HEK293 (cell line): ENCODE results near the gene NOL9.

Source experiments
- CTCF ChIA-PET: fragments of 350-600 bp; formaldehyde crosslinking; extraction: SDS; loops from one replicate; lab custom pipeline; 2021; ENCODE audit warnings: antibody characterized with exemption; lab: Yijun Ruan, JAX
- POLR2A ChIA-PET: fragments of 300-600 bp; formaldehyde crosslinking; extraction: SDS; loops from one replicate; lab custom pipeline; 2020; ENCODE audit warnings: antibody characterized with exemption, inconsistent platforms; lab: Yijun Ruan, JAX
- H3K27ac ChIP-seq: fragments of 200-500 bp; sonication (Bioruptor generic); 2 replicates; pipeline ENCODE4 v1.5.1; 2014; ENCODE audit warnings: low read depth, low read length, control low read depth, inconsistent platforms; ENCODE audit errors: extremely low read depth
- H3K36me3 ChIP-seq, 2 experiments: fragments of 200-500 bp in 1 of 2; sonication (Bioruptor generic) in 1 of 2; 1 replicate in 1 of 2; 2 replicates in 1 of 2; pipeline ENCODE4 v1.5.1; 2014 to 2017; ENCODE audit warnings: inconsistent platforms in 2 of 2, low read length in 2 of 2; ENCODE audit not compliant: control insufficient read depth in 2 of 2, insufficient read depth in 1 of 2
- H3K4me1 ChIP-seq: fragments of 200-500 bp; sonication (Bioruptor generic); 2 replicates; pipeline ENCODE4 v1.5.1; 2014; ENCODE audit warnings: mild to moderate bottlenecking, low read length, inconsistent platforms; ENCODE audit not compliant: control insufficient read depth, insufficient read depth
- H3K4me3 ChIP-seq: 2 replicates; pipeline ENCODE4 v1.5.1; 2011; ENCODE audit warnings: low read depth, mild to moderate bottlenecking, control low read depth, low read length, moderate library complexity
- H3K9me3 ChIP-seq: fragments of 200-500 bp; sonication (Bioruptor generic); 2 replicates; pipeline ENCODE4 v1.5.1; 2014; ENCODE audit warnings: low read depth, low read length, inconsistent platforms; ENCODE audit not compliant: control insufficient read depth, insufficient read depth
- FEZF1 ChIP-seq: fragments of 450-650 bp; formaldehyde crosslinking; IDR thresholded peaks from 2 replicates; pipeline ENCODE4 v1.5.1; 2016; ENCODE audit warnings: missing biosample characterization, missing genetic modification characterization
- KLF9 ChIP-seq: fragments of 450-650 bp; formaldehyde crosslinking; IDR thresholded peaks from 2 replicates; pipeline ENCODE4 v1.5.1; 2016; ENCODE audit warnings: missing biosample characterization, missing genetic modification characterization, low read depth
- MZF1 ChIP-seq: fragments of 450-650 bp; formaldehyde crosslinking; IDR thresholded peaks from 2 replicates; pipeline ENCODE4 v1.5.1; 2017; ENCODE audit warnings: missing biosample characterization, missing genetic modification characterization, borderline replicate concordance
- PRDM10 ChIP-seq: fragments of 450-650 bp; formaldehyde crosslinking; IDR thresholded peaks from 2 replicates; pipeline ENCODE4 v1.5.1; 2016; ENCODE audit warnings: missing biosample characterization, missing genetic modification characterization
- SETDB1 ChIP-seq: IDR thresholded peaks from one replicate; pipeline ENCODE4 v1.6.1; 2017; ENCODE audit warnings: mild to moderate bottlenecking, low read length, moderate library complexity, mixed read lengths; ENCODE audit not compliant: insufficient read length
- YY1 ChIP-seq: fragments of 450-650 bp; formaldehyde crosslinking; IDR thresholded peaks from 2 replicates; pipeline ENCODE4 v1.5.1; 2018; ENCODE audit warnings: missing biosample characterization, missing genetic modification characterization
- ZBTB17 ChIP-seq: fragments of 450-650 bp; formaldehyde crosslinking; IDR thresholded peaks from 2 replicates; pipeline ENCODE4 v1.5.1; 2016; ENCODE audit warnings: missing biosample characterization, missing genetic modification characterization
- ZBTB20 ChIP-seq: fragments of 450-650 bp; formaldehyde crosslinking; IDR thresholded peaks from 2 replicates; pipeline ENCODE4 v1.5.1; 2016; ENCODE audit warnings: missing biosample characterization, missing genetic modification characterization
- ZBTB8A ChIP-seq: fragments of 450-650 bp; formaldehyde crosslinking; IDR thresholded peaks from 2 replicates; pipeline ENCODE4 v1.5.1; 2016; ENCODE audit warnings: missing biosample characterization, missing genetic modification characterization
- ZNF157 ChIP-seq: fragments of 450-650 bp; formaldehyde crosslinking; IDR thresholded peaks from 2 replicates; pipeline ENCODE4 v1.5.1; 2016; ENCODE audit warnings: missing biosample characterization, missing genetic modification characterization
- ZNF174 ChIP-seq: fragments of 450-650 bp; formaldehyde crosslinking; IDR thresholded peaks from 2 replicates; pipeline ENCODE4 v1.5.0; 2017; ENCODE audit warnings: missing biosample characterization, mild to moderate bottlenecking, missing genetic modification characterization
- ZNF175 ChIP-seq: fragments of 450-650 bp; formaldehyde crosslinking; IDR thresholded peaks from 2 replicates; pipeline ENCODE4 v1.5.1; 2016; ENCODE audit warnings: missing biosample characterization, missing genetic modification characterization
- ZNF24 ChIP-seq: fragments of 450-650 bp; formaldehyde crosslinking; IDR thresholded peaks from 2 replicates; pipeline ENCODE4 v1.5.1; 2016; ENCODE audit warnings: missing biosample characterization, missing genetic modification characterization
- ZNF302 ChIP-seq: fragments of 450-650 bp; formaldehyde crosslinking; IDR thresholded peaks from 2 replicates; pipeline ENCODE4 v1.5.1; 2016; ENCODE audit warnings: missing biosample characterization, missing genetic modification characterization, low read depth
- ZNF513 ChIP-seq: fragments of 450-650 bp; IDR thresholded peaks from 2 replicates; pipeline ENCODE4 v1.5.1; 2018; ENCODE audit warnings: missing biosample characterization, missing genetic modification characterization
- ZNF555 ChIP-seq: fragments of 450-650 bp; formaldehyde crosslinking; conservative IDR thresholded peaks from 2 replicates; pipeline ENCODE4 v1.5.1; 2017; ENCODE audit warnings: missing biosample characterization, mild to moderate bottlenecking, missing genetic modification characterization, inconsistent platforms
- ZNF558 ChIP-seq: fragments of 450-650 bp; formaldehyde crosslinking; IDR thresholded peaks from 2 replicates; pipeline ENCODE4 v1.5.1; 2016; ENCODE audit warnings: missing biosample characterization, missing genetic modification characterization
- ZNF571 ChIP-seq: fragments of 450-650 bp; formaldehyde crosslinking; IDR thresholded peaks from 2 replicates; pipeline ENCODE4 v1.5.0; 2017; ENCODE audit warnings: missing biosample characterization, missing genetic modification characterization
- ZNF610 ChIP-seq: fragments of 450-650 bp; formaldehyde crosslinking; IDR thresholded peaks from 2 replicates; pipeline ENCODE4 v1.5.1; 2016; ENCODE audit warnings: missing biosample characterization, missing genetic modification characterization, borderline replicate concordance
- ZNF639 ChIP-seq: fragments of 450-650 bp; formaldehyde crosslinking; IDR thresholded peaks from 2 replicates; pipeline ENCODE4 v1.5.1; 2016; ENCODE audit warnings: missing biosample characterization, missing genetic modification characterization
- ZNF645 ChIP-seq: fragments of 450-650 bp; formaldehyde crosslinking; IDR thresholded peaks from 2 replicates; pipeline ENCODE4; 2016; ENCODE audit warnings: missing biosample characterization, missing genetic modification characterization
- ZNF670 ChIP-seq: fragments of 450-650 bp; formaldehyde crosslinking; IDR thresholded peaks from 2 replicates; pipeline ENCODE4 v1.5.1; 2016; ENCODE audit warnings: missing biosample characterization, missing genetic modification characterization, low read depth
- ZNF791 ChIP-seq: fragments of 450-650 bp; formaldehyde crosslinking; IDR thresholded peaks from 2 replicates; pipeline ENCODE4 v1.5.1; 2016; ENCODE audit warnings: missing biosample characterization, missing genetic modification characterization

NOL9 gene

GRCh38 chr1:6534248-6534822, 20.0 kb downstream of the NOL9 start (continued):
- no peak for TF ChIP-seq ZNF645 (tag by site-specific recombination)
- no peak for TF ChIP-seq ZNF571 (tag by site-specific recombination)
- TF ChIP-seq ZBTB17 (tag by site-specific recombination): no peak
- TF ChIP-seq MZF1 (tag by site-specific recombination): no peak
- TF ChIP-seq KLF9 (tag by site-specific recombination): no peak
- no peak for TF ChIP-seq ZNF791

- no peaks in the 10 kb centered on the region for H3K4me1 ChIP-seq
- TF ChIP-seq ZNF302 (no peak), ZNF791 (no peak), ZNF174 (tag by site-specific recombination) (no peak), PRDM10 (tag by site-specific recombination) (no peak), ZNF157 (no peak), ZNF558 (tag by site-specific recombination) (no peak), ZNF639 (tag by site-specific recombination) (no peak), ZBTB8A (tag by site-specific recombination) (no peak)
- TF ChIP-seq, all 188 proteins: peak for 0
- H3K4me3 ChIP-seq: no peak overlapping the region
- CTCF ChIA-PET: no interaction called here
- POLR2A ChIA-PET: no interaction called here
- H3K27ac ChIP-seq: no peak overlapping the region
- peaks cover 46 to 89% of the 10 kb centered on the region in 2 experiments for H3K36me3 ChIP-seq
- no peaks in the 10 kb centered on the region for H3K9me3 ChIP-seq
Measured at GRCh38 chr1:6531996-6532395, 22.3 kb downstream of the NOL9 start.

- Histone ChIP-seq H3K27ac (no peak overlapping the region), H3K36me3 (peaks cover 49 to 94% of the 10 kb centered on the region in 2 experiments), H3K9me3 (no peaks in the 10 kb centered on the region), H3K4me3 (no peak overlapping the region), H3K4me1 (no peaks in the 10 kb centered on the region)
- ChIA-PET POLR2A (no interaction called here), CTCF (interaction anchor here (0.7 kb wide), 1 partner anchor 128 kb away, joined by 3 read pairs; no protein-coding TSS in a partner anchor)
- TF ChIP-seq FEZF1 (no peak), SETDB1 (no peak), ZNF24 (tag by site-specific recombination) (no peak), YY1 (no peak), ZNF175 (tag by site-specific recombination) (no peak), ZNF670 (tag by site-specific recombination) (no peak), ZBTB8A (tag by site-specific recombination) (no peak), ZNF513 (tag by site-specific recombination) (no peak), ZNF610 (tag by site-specific recombination) (no peak), ZNF555 (no peak), ZBTB20 (no peak)
Measured at GRCh38 chr1:6530504-6531160, 23.7 kb downstream of the NOL9 start.
